ENCODE data around the gene LAMC1. TPM values are rescaled to one million over a fixed set of nuclear protein-coding genes. Genes with fewer than 3 reads are reported as not detected.
"Not testable (repeated sequence)": the region's sequence is repeated elsewhere in the genome, so short reads cannot be mapped to it uniquely, and the experiment has no call there.

Gene LAMC1
- total RNA-seq, 2 experiments from 2014 or later, result 0.19 to 0.22 TPM

DNA sequence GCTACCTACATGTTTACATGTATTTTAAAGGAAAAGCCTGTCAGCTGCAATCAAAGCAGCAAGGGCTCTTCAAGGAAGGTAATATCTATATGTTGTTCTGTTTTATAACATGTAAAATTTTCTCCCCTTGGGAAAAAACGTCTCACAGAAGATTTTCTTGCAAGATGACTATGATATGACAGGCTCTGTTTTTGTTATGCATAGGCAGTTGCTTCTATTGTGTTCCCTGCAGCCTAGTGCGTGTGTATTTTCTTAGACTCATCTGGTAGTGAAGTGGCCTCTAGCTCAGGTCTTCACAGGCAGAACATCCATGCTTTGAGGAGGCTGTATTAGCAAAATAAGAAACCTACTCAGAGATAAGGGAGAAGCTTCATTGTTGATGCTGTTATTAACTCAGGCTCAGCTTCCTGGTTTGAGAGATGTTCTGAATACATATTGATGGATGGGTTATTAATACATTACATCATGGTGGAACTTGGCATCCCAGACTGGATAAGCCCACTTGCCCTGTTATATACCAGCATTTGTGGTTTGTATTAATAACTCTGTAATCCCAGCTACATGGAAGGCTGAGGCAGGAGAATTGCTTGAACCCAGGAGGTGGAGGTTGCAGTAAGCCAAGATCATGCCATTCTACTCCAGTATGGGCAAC lies 35.8 kb downstream of the LAMC1 start:
- DNase-seq, result no peak
- no peaks in the 10 kb centered on the region for H3K36me3 Mint-ChIP-seq
- intact Hi-C loops (cut with micrococcal nuclease), result no loop called here
- H3K27me3 Mint-ChIP-seq, result peaks cover 9% of the 10 kb centered on the region
- no peaks in the 10 kb centered on the region for H3K9me3 Mint-ChIP-seq
- POLR2A ChIA-PET, result no interaction called here
- CTCF ChIA-PET, result no interaction called here
- no peak overlapping the region for H3K27ac Mint-ChIP-seq
- no peaks in the 10 kb centered on the region for H3K4me1 Mint-ChIP-seq (ENCODE audit: low read depth)
- H3K4me3 Mint-ChIP-seq, result no peak overlapping the region

- no peak for DNase-seq
- ChIA-PET POLR2A (no interaction called here), CTCF (no interaction called here)
- H3K36me3 Mint-ChIP-seq, result no peaks in the 10 kb centered on the region
- H3K4me3 Mint-ChIP-seq, result no peak overlapping the region
- no peaks in the 10 kb centered on the region for H3K9me3 Mint-ChIP-seq
- H3K27me3 Mint-ChIP-seq, result peaks cover 7% of the 10 kb centered on the region
- no peaks in the 10 kb centered on the region for H3K4me1 Mint-ChIP-seq (ENCODE audit: low read depth)
- intact Hi-C loops (cut with micrococcal nuclease), result no loop called here
- H3K27ac Mint-ChIP-seq, result no peak overlapping the region
These were observed 38.0 kb downstream of the LAMC1 start for GRCh38 chr1:183061194-183061593.

GRCh38 chr1:183063349-183063748 lies 40.1 kb downstream of the LAMC1 start:
- no peaks in the 10 kb centered on the region for H3K36me3 Mint-ChIP-seq
- H3K4me1 Mint-ChIP-seq (ENCODE audit: low read depth), result no peaks in the 10 kb centered on the region
- CTCF ChIA-PET, result no interaction called here
- no peak overlapping the region for H3K4me3 Mint-ChIP-seq
- H3K9me3 Mint-ChIP-seq, result no peaks in the 10 kb centered on the region
- peaks cover 2% of the 10 kb centered on the region for H3K27me3 Mint-ChIP-seq
- intact Hi-C loops (cut with micrococcal nuclease), result no loop called here
- POLR2A ChIA-PET, result no interaction called here
- H3K27ac Mint-ChIP-seq, result no peak overlapping the region
- no peak for DNase-seq

DNA sequence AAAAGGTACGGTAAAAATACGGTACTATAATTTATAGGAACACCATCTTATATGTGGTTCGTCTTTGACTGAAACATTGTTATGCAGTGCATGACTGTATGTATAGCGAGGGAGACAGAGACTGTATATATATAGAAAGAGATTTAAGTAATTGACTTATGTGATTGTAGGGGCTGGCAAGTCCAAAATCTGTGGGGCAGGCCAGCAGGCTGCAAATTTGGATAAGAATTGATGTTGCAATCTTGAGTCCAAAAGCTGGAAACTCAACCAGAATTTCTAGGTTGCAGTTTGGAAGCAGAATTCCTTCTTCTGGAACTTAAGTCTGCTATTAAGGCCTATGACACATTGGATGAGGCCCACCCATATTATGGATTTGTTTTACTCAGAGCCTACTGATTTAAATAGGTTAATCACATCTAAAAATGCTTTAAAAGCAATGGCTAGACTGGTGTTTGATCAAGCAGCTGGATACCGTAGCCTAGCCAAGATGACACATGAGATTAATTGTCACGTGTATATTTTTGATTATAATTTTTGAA lies 42.0 kb downstream of the LAMC1 start:
- no peaks in the 10 kb centered on the region for H3K9me3 Mint-ChIP-seq
- POLR2A ChIA-PET, result no interaction called here
- no peaks in the 10 kb centered on the region for H3K27me3 Mint-ChIP-seq
- no peak overlapping the region for H3K4me3 Mint-ChIP-seq
- H3K27ac Mint-ChIP-seq, result no peak overlapping the region
- intact Hi-C loops (cut with micrococcal nuclease), result no loop called here
- H3K36me3 Mint-ChIP-seq, result no peaks in the 10 kb centered on the region
- CTCF ChIA-PET, result no interaction called here
- no peak for DNase-seq
- H3K4me1 Mint-ChIP-seq (ENCODE audit: low read depth), result no peaks in the 10 kb centered on the region

DNA sequence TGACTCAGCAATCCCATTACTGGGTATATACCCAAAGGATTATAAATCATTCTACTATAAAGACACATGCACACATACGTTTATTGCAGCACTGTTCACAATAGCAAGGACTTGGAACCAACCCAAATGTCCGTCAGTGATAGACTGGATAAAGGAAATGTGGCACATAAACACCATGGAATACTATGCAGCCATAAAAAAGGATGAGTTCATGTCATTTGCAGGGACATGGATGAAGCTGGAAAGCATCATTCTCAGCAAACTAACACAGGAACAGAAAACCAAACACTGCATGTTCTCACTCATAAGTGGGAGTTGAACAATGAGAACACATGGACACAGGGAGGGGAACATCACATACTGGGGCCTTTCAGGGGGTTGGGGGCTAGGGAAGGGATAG lies 43.2 kb downstream of the LAMC1 start:
- DNase-seq; H3K36me3 Mint-ChIP-seq; CTCF ChIA-PET; intact Hi-C loops (cut with micrococcal nuclease); H3K9me3 Mint-ChIP-seq; H3K27me3 Mint-ChIP-seq; H3K27ac Mint-ChIP-seq; H3K4me3 Mint-ChIP-seq; POLR2A ChIA-PET; H3K4me1 Mint-ChIP-seq (ENCODE audit: low read depth): not testable (repeated sequence)

GRCh38 chr1:183069562-183070216 lies 46.5 kb downstream of the LAMC1 start:
- ChIA-PET POLR2A (no interaction called here), CTCF (no interaction called here)
- Mint-ChIP-seq H3K4me1 (ENCODE audit: low read depth) (no peaks in the 10 kb centered on the region), H3K4me3 (no peak overlapping the region), H3K36me3 (no peaks in the 10 kb centered on the region), H3K9me3 (no peaks in the 10 kb centered on the region), H3K27me3 (no peaks in the 10 kb centered on the region), H3K27ac (no peak overlapping the region)
- DNase-seq, result no peak
- intact Hi-C loops (cut with micrococcal nuclease), result no loop called here

- H3K36me3 Mint-ChIP-seq, result no peaks in the 10 kb centered on the region
- H3K27me3 Mint-ChIP-seq, result no peaks in the 10 kb centered on the region
- H3K4me3 Mint-ChIP-seq, result no peak overlapping the region
- ChIA-PET CTCF (no interaction called here), POLR2A (no interaction called here)
- no peak overlapping the region for H3K27ac Mint-ChIP-seq
- no peaks in the 10 kb centered on the region for H3K4me1 Mint-ChIP-seq (ENCODE audit: low read depth)
- intact Hi-C loops (cut with micrococcal nuclease), result no loop called here
- no peak for DNase-seq
- no peaks in the 10 kb centered on the region for H3K9me3 Mint-ChIP-seq
These were observed 47.2 kb downstream of the LAMC1 start for GRCh38 chr1:183070234-183070922.

- CTCF ChIA-PET, result no interaction called here
- no peaks in the 10 kb centered on the region for H3K27me3 Mint-ChIP-seq
- no peaks in the 10 kb centered on the region for H3K9me3 Mint-ChIP-seq
- POLR2A ChIA-PET, result no interaction called here
- no peak overlapping the region for H3K4me3 Mint-ChIP-seq
- no peaks in the 10 kb centered on the region for H3K36me3 Mint-ChIP-seq
- H3K27ac Mint-ChIP-seq, result no peak overlapping the region
- no peak for DNase-seq
- intact Hi-C loops (cut with micrococcal nuclease), result no loop called here
- no peaks in the 10 kb centered on the region for H3K4me1 Mint-ChIP-seq (ENCODE audit: low read depth)
These were observed 47.9 kb downstream of the LAMC1 start for GRCh38 chr1:183070923-183071618.

DNA sequence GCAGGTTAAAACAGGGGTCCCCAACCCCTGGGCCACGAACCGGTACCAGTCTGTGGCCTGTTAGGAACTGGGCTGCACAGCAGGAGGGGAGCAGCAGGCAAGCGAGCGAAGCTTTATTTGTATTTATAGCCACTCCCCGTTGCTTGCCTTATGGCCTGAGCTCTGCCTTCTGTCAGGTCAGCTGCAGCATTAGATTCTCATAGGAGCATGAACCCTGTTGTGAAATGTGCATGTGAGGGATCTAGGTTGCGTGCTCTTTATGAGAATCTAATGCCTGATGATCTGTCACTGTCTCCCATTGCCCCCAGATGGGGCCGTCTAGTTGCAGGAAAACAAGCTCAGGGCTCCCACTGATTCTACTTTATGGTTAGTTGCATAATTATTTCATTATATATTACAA lies 49.4 kb downstream of the LAMC1 start:
- CTCF ChIA-PET, result interaction anchor here (0.6 kb wide), 1 partner anchor 316 kb away, joined by 5 read pairs; no protein-coding TSS in a partner anchor
- H3K36me3 Mint-ChIP-seq; H3K27ac Mint-ChIP-seq; POLR2A ChIA-PET; intact Hi-C loops (cut with micrococcal nuclease); H3K4me3 Mint-ChIP-seq; H3K27me3 Mint-ChIP-seq; DNase-seq; H3K9me3 Mint-ChIP-seq; H3K4me1 Mint-ChIP-seq (ENCODE audit: low read depth): not testable (repeated sequence)

GRCh38 chr1:183073320-183073719 lies 50.1 kb downstream of the LAMC1 start:
- H3K27me3 Mint-ChIP-seq, result no peaks in the 10 kb centered on the region
- no peaks in the 10 kb centered on the region for H3K4me1 Mint-ChIP-seq (ENCODE audit: low read depth)
- intact Hi-C loops (cut with micrococcal nuclease), result no loop called here
- H3K27ac Mint-ChIP-seq, result no peak overlapping the region
- ChIA-PET CTCF (no interaction called here), POLR2A (no interaction called here)
- no peak for DNase-seq
- H3K9me3 Mint-ChIP-seq, result no peaks in the 10 kb centered on the region
- no peaks in the 10 kb centered on the region for H3K36me3 Mint-ChIP-seq
- H3K4me3 Mint-ChIP-seq, result no peak overlapping the region

- no peaks in the 10 kb centered on the region for H3K27me3 Mint-ChIP-seq
These were observed 51.0 kb downstream of the LAMC1 start for GRCh38 chr1:183074215-183074614.

GRCh38 chr1:183075861-183076260 lies 52.6 kb downstream of the LAMC1 start:
- Mint-ChIP-seq H3K4me1 (ENCODE audit: low read depth) (no peaks in the 10 kb centered on the region), H3K4me3 (no peak overlapping the region), H3K9me3 (no peaks in the 10 kb centered on the region), H3K36me3 (no peaks in the 10 kb centered on the region), H3K27me3 (no peaks in the 10 kb centered on the region), H3K27ac (no peak overlapping the region)
- intact Hi-C loops (cut with micrococcal nuclease), result no loop called here
- ChIA-PET CTCF (no interaction called here), POLR2A (no interaction called here)
- DNase-seq, result no peak

More at GRCh38 chr1:183074215-183074614, 51.0 kb downstream of the LAMC1 start:
- H3K4me3 Mint-ChIP-seq, result no peak overlapping the region
- ChIA-PET POLR2A (no interaction called here), CTCF (no interaction called here)
- H3K27ac Mint-ChIP-seq, result no peak overlapping the region
- intact Hi-C loops (cut with micrococcal nuclease), result no loop called here
- no peaks in the 10 kb centered on the region for H3K9me3 Mint-ChIP-seq
- H3K4me1 Mint-ChIP-seq (ENCODE audit: low read depth), result no peaks in the 10 kb centered on the region
- DNase-seq, result no peak
- H3K36me3 Mint-ChIP-seq, result no peaks in the 10 kb centered on the region

Measured in activated CD4-positive, alpha-beta memory T cell treated with anti-CD3 and anti-CD28 coated beads for 36 hours (primary cell).